GM12865 (cell line): Measurements from ENCODE around the gene SNX18.

Source experiments
- DNase-seq: peaks from one replicate; pipeline ENCODE4 v3.0.0; 2010; ENCODE audit warnings: low read depth
- H3K4me3 ChIP-seq: 2 replicates; pipeline ENCODE4 v1.5.1; 2011; ENCODE audit warnings: mild to moderate bottlenecking, low read depth, low read length, control low read depth
- TF ChIP-seq, protein P1 (sequence below): IDR thresholded peaks from 2 replicates; pipeline ENCODE4 v1.5.1; 2011; ENCODE audit warnings: low read length, control low read depth, low read depth, inconsistent platforms; ENCODE audit not compliant: insufficient read depth; ENCODE audit errors: missing control alignments

SNX18 gene

DNA sequence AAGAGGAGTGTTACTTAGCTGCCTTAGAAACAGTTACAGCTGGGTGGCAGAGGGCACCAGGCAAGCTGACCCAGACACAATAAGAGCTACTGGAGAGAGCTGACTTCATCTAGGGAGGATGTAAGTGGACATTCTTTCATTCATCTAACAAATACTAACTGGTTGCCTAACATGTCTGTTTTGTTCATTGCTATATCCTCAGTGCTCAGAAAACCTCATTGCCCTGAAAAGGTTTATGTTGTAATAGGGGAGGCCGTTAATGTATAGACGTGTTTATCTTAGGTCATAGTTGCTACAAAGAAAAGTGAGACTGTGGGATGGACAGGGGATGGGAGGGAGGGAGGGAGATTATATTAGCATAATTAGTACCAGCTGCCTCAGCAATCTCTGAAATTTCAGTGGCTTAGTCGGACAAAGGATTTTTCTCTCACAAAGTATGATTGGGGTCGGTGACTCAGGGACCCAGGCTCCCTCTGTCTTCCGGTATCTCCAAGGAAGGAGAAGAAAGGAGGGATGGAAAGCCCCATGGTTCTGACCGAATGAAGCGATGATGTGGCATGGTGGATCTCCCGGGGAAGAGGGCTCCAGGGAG lies 2.6 kb upstream of the SNX18 start:
- TF ChIP-seq, protein P1, sequence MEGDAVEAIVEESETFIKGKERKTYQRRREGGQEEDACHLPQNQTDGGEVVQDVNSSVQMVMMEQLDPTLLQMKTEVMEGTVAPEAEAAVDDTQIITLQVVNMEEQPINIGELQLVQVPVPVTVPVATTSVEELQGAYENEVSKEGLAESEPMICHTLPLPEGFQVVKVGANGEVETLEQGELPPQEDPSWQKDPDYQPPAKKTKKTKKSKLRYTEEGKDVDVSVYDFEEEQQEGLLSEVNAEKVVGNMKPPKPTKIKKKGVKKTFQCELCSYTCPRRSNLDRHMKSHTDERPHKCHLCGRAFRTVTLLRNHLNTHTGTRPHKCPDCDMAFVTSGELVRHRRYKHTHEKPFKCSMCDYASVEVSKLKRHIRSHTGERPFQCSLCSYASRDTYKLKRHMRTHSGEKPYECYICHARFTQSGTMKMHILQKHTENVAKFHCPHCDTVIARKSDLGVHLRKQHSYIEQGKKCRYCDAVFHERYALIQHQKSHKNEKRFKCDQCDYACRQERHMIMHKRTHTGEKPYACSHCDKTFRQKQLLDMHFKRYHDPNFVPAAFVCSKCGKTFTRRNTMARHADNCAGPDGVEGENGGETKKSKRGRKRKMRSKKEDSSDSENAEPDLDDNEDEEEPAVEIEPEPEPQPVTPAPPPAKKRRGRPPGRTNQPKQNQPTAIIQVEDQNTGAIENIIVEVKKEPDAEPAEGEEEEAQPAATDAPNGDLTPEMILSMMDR: no peak
- DNase-seq: no peak
- no peak overlapping the region for H3K4me3 ChIP-seq

GRCh38 chr5:54515634-54516033 lies 1.9 kb upstream of the SNX18 start:
- TF ChIP-seq, protein P1: no peak
- no peak overlapping the region for H3K4me3 ChIP-seq
- no peak for DNase-seq

DNA sequence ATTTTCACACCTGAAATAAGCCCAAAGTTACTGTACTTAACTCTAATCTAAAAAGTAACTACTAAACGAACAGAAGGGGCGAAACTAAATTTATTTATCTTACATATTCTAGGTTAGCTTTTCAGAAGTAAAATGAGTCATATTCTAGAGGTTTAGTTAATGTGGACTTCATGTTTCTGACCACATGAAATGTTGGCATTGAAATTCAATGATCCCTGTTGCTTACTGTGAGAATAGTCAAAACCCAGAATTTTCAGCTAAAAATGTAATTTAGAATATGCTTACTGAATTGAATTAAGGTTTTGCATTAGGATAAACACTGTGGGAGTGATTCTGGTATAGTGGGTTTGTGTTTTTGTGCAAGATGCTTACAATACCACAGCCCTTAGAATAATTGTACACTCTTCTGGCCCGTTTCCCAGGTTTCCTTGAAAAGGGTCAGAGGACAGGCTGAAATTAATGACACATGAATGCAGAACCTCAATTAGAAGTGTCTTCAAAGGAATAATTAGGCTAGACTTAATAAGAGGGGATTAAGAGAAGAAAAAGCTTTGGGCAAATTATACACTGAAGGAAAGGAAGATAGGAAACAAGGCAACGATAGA lies 1.4 kb upstream of the SNX18 start:
- DNase-seq: no peak
- TF ChIP-seq, protein P1: no peak
- H3K4me3 ChIP-seq: no peak overlapping the region

DNA sequence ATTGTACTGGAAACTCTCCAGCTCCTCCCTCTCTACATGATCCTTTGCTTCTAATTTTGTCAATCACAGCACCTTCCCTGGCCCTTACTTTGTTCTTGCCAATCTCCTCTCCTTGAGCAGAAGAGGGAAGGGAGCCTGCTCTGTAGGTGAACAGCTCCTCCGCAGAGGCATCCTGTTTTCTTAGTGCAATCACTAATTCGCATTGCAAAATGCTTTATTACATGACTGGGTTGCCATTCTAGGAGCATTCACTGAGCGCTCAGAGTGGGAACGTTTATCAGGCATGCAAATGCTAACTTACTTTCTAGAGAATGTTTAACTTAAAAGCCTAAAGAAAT lies 416 bp upstream of the SNX18 start:
- H3K4me3 ChIP-seq: no peak overlapping the region
- no peak for DNase-seq
- TF ChIP-seq, protein P1: no peak

DNA sequence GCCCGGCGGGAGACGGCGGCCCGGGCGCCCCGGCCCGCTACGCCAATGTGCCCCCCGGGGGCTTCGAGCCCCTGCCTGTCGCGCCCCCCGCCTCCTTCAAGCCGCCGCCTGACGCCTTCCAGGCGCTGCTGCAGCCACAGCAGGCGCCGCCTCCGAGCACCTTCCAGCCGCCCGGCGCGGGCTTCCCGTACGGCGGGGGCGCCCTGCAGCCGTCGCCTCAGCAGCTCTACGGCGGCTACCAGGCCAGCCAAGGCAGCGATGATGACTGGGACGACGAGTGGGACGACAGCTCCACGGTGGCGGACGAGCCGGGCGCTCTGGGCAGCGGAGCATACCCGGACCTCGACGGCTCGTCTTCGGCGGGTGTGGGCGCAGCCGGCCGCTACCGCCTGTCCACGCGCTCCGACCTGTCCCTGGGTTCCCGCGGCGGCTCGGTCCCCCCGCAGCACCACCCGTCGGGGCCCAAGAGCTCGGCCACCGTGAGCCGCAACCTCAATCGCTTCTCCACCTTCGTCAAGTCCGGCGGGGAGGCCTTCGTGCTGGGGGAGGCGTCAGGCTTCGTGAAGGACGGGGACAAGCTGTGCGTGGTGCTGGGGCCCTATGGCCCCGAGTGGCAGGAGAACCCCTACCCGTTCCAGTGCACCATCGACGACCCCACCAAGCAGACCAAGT lies 723 bp downstream of the SNX18 start:
- H3K4me3 ChIP-seq: peak overlapping the region; percentile 71
- peak; percentile 32 for DNase-seq
- TF ChIP-seq, protein P1: no peak

- no peak for DNase-seq
- TF ChIP-seq, protein P1: no peak
- no peak overlapping the region for H3K4me3 ChIP-seq
These were observed 1.4 kb downstream of the SNX18 start for GRCh38 chr5:54518818-54519508.
